Keratinocyte (primary cell): ENCODE data around the gene ELAVL4.

Experiments used
- EZH2 ChIP-seq: IDR thresholded peaks from one replicate; pipeline ENCODE4 v1.6.1; 2012; ENCODE audit warnings: inconsistent platforms, mild to moderate bottlenecking, low read length, moderate library complexity
- TF ChIP-seq, protein P1 (sequence below), 3 experiments: IDR thresholded peaks in 1 of 3; conservative IDR thresholded peaks in 1 of 3; optimal IDR thresholded peaks in 1 of 3; 2 replicates in 2 of 3; 3 replicates in 1 of 3; pipeline versions ENCODE3 to v1.5.1; 2011; ENCODE audit warnings: low read length in 3 of 3, mild to moderate bottlenecking in 3 of 3, moderate library complexity in 2 of 3, control low read depth in 1 of 3, inconsistent platforms in 1 of 3; ENCODE audit not compliant: insufficient read depth in 2 of 3; ENCODE audit errors: extremely low read depth in 1 of 3

DNA sequence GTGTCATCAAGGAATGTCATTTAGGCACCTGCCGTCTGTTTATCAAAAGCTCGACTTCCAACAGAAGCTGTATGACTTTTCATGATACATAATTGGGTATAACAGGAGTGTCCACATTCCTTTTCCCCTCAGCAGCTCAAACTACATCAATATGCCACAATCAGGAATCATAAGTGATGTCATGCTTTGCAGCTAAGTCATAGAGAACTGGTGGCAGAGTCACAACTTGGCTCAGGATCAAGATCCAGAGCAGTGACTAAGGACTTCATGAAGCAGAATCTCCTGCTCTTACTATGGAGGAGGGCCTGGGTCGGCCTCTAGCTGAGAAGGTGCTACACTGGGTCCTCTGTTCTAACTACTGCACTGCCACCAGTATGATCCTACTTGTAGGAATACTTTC lies 48.4 kb upstream of the ELAVL4 start:
- TF ChIP-seq, protein P1, sequence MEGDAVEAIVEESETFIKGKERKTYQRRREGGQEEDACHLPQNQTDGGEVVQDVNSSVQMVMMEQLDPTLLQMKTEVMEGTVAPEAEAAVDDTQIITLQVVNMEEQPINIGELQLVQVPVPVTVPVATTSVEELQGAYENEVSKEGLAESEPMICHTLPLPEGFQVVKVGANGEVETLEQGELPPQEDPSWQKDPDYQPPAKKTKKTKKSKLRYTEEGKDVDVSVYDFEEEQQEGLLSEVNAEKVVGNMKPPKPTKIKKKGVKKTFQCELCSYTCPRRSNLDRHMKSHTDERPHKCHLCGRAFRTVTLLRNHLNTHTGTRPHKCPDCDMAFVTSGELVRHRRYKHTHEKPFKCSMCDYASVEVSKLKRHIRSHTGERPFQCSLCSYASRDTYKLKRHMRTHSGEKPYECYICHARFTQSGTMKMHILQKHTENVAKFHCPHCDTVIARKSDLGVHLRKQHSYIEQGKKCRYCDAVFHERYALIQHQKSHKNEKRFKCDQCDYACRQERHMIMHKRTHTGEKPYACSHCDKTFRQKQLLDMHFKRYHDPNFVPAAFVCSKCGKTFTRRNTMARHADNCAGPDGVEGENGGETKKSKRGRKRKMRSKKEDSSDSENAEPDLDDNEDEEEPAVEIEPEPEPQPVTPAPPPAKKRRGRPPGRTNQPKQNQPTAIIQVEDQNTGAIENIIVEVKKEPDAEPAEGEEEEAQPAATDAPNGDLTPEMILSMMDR (optimal IDR thresholded peaks at IDR 0.05 in 1 of 3, IDR thresholded peaks at IDR 0.05 in 1 of 3, conservative IDR thresholded peaks at IDR 0.05 in 1 of 3; ENCODE audit: extremely low read depth in 1 of 3, insufficient read depth in 2 of 3, low read length in 3 of 3): no peak
- no peak for TF ChIP-seq EZH2
